WTC11 (cell line): ENCODE measurements around the gene ZBTB22.

Source experiments
- CTCF ChIP-seq: fragments of 200-600 bp; IDR thresholded peaks from 2 replicates; pipeline ENCODE4 v1.8.0; 2022; ENCODE audit warnings: antibody characterized with exemption
- SMAD3 ChIP-seq: sonication (generic); formaldehyde crosslinking; IDR thresholded peaks from 2 replicates; pipeline ENCODE4 v1.8.0; 2022; ENCODE audit warnings: missing genetic modification reagents, mild to moderate bottlenecking, borderline replicate concordance

- TF ChIP-seq SMAD3 (no peak), CTCF (no peak)
Observed at GRCh38 chr6:33290459-33290858, 27.1 kb downstream of the ZBTB22 start.
